SK-N-SH treated with all-trans-retinoic acid at 6 μM for 48 hours (cell line): ENCODE results near the gene SMARCD3.

Experiments
- ATAC-seq: fragments of 200-7000 bp; cut with Tn5 transposase; 3 replicates; pipeline ENCODE4 v1.9.1; 2020; ENCODE audit warnings: mild to moderate bottlenecking, moderate library complexity
- ARNTL ChIP-seq: fragments of 450-650 bp; formaldehyde crosslinking; IDR thresholded peaks from 2 replicates; pipeline ENCODE4 v1.5.0; 2020; ENCODE audit warnings: low read depth, mild to moderate bottlenecking, moderate library complexity, borderline replicate concordance
- BACH2 ChIP-seq: fragments of 250-450 bp; sonication (Bioruptor Pico); IDR thresholded peaks from 2 replicates; pipeline ENCODE4 v1.9.0; 2021; ENCODE audit warnings: mild to moderate bottlenecking, borderline replicate concordance
- CSRNP3 ChIP-seq: fragments of 250-450 bp; sonication (Bioruptor Pico); IDR thresholded peaks from 2 replicates; pipeline ENCODE4 v1.5.1; 2021; ENCODE audit warnings: mild to moderate bottlenecking, moderate library complexity
- ESRRG ChIP-seq: fragments of 250-450 bp; sonication (Bioruptor Pico); IDR thresholded peaks from 2 replicates; pipeline ENCODE4 v1.6.1; 2021; ENCODE audit warnings: mild to moderate bottlenecking
- ISL1 ChIP-seq: fragments of 250-450 bp; sonication (Bioruptor Pico); IDR thresholded peaks from 2 replicates; pipeline ENCODE4 v2.1.2; 2022; ENCODE audit warnings: mild to moderate bottlenecking, moderate library complexity
- OSR1 ChIP-seq: fragments of 250-450 bp; sonication (Bioruptor Pico); IDR thresholded peaks from 2 replicates; pipeline ENCODE4 v1.8.0; 2022; ENCODE audit warnings: moderate library complexity, mild to moderate bottlenecking, inconsistent platforms
- PATZ1 ChIP-seq: fragments of 250-450 bp; sonication (Bioruptor Pico); IDR thresholded peaks from 2 replicates; pipeline ENCODE4 v1.8.0; 2020; ENCODE audit warnings: mild to moderate bottlenecking, moderate library complexity, borderline replicate concordance
- POU6F1 ChIP-seq: fragments of 250-450 bp; sonication (Bioruptor Pico); IDR thresholded peaks from 2 replicates; pipeline ENCODE4 v1.8.0; 2021; ENCODE audit warnings: low read depth, mild to moderate bottlenecking, moderate library complexity, borderline replicate concordance
- PPARA ChIP-seq: fragments of 250-450 bp; sonication (Bioruptor Pico); IDR thresholded peaks from 2 replicates; pipeline ENCODE4 v1.5.0; 2020; ENCODE audit warnings: mild to moderate bottlenecking, borderline replicate concordance
- RARB ChIP-seq: fragments of 250-450 bp; sonication (Bioruptor Pico); IDR thresholded peaks from 2 replicates; pipeline ENCODE4 v1.8.0; 2021; ENCODE audit warnings: mild to moderate bottlenecking, moderate library complexity
- SNAI2 ChIP-seq: fragments of 250-450 bp; sonication (Bioruptor Pico); IDR thresholded peaks from 2 replicates; pipeline ENCODE4 v1.5.0; 2020; ENCODE audit warnings: mild to moderate bottlenecking, moderate library complexity
- TCF4 ChIP-seq: fragments of 250-450 bp; sonication (Bioruptor Pico); IDR thresholded peaks from 2 replicates; pipeline ENCODE4 v1.8.0; 2021; ENCODE audit warnings: mild to moderate bottlenecking, moderate library complexity, borderline replicate concordance
- TSHZ2 ChIP-seq: fragments of 250-450 bp; sonication (Bioruptor Pico); IDR thresholded peaks from 2 replicates; pipeline ENCODE4 v1.5.0; 2020; ENCODE audit warnings: mild to moderate bottlenecking, moderate library complexity
- ZC3H10 ChIP-seq: fragments of 250-450 bp; sonication (Bioruptor Pico); IDR thresholded peaks from 2 replicates; pipeline ENCODE4 v1.5.1; 2021; ENCODE audit warnings: mild to moderate bottlenecking, moderate library complexity
- ZFP30 ChIP-seq: fragments of 450-650 bp; formaldehyde crosslinking; IDR thresholded peaks from 2 replicates; pipeline ENCODE4 v1.5.0; 2022; ENCODE audit warnings: mild to moderate bottlenecking, moderate library complexity
- ZNF565 ChIP-seq: fragments of 450-650 bp; formaldehyde crosslinking; conservative IDR thresholded peaks from 2 replicates; pipeline ENCODE4 v1.5.0; 2020; ENCODE audit warnings: low read depth, mild to moderate bottlenecking, moderate library complexity
- ZNF70 ChIP-seq: fragments of 450-650 bp; formaldehyde crosslinking; IDR thresholded peaks from 2 replicates; pipeline ENCODE4 v1.5.0; 2020; ENCODE audit warnings: mild to moderate bottlenecking, moderate library complexity
- ZNF8 ChIP-seq: fragments of 450-650 bp; formaldehyde crosslinking; IDR thresholded peaks from 2 replicates; pipeline ENCODE4 v1.5.0; 2020; ENCODE audit warnings: mild to moderate bottlenecking, moderate library complexity

The SMARCD3 gene

GRCh38 chr7:151257990-151258389 lies 9.5 kb upstream of the SMARCD3 start (continued):
- no peak for TF ChIP-seq POU6F1 (CRISPR knock-in tag)

- ATAC-seq: no peak
- no peak for TF ChIP-seq CSRNP3 (CRISPR knock-in tag)
- no peak for TF ChIP-seq ESRRG (CRISPR knock-in tag)
- no peak for TF ChIP-seq SNAI2 (CRISPR knock-in tag)
- no peak for TF ChIP-seq ZNF70 (CRISPR knock-in tag)
- TF ChIP-seq ZNF8 (CRISPR knock-in tag): no peak
- no peak for TF ChIP-seq ZC3H10 (CRISPR knock-in tag)
- no peak for TF ChIP-seq PATZ1 (CRISPR knock-in tag)
- TF ChIP-seq ZFP30 (CRISPR knock-in tag): no peak
- no peak for TF ChIP-seq OSR1 (CRISPR knock-in tag)
- TF ChIP-seq TCF4 (CRISPR knock-in tag): no peak
- TF ChIP-seq RARB (CRISPR knock-in tag): no peak
- TF ChIP-seq ZNF565: no peak
Measured at GRCh38 chr7:151256410-151257045, 8.0 kb upstream of the SMARCD3 start.

GRCh38 chr7:151255390-151255789 lies 6.9 kb upstream of the SMARCD3 start:
- TF ChIP-seq ISL1: no peak
- no peak for TF ChIP-seq PPARA (CRISPR knock-in tag)
- no peak for TF ChIP-seq ARNTL (CRISPR knock-in tag)
- TF ChIP-seq PATZ1 (CRISPR knock-in tag): no peak
- TF ChIP-seq POU6F1 (CRISPR knock-in tag): no peak
- TF ChIP-seq ZFP30 (CRISPR knock-in tag): no peak
- no peak for TF ChIP-seq ZNF8 (CRISPR knock-in tag)
- no peak for TF ChIP-seq TSHZ2
- no peak for TF ChIP-seq BACH2 (CRISPR knock-in tag)
- no peak for TF ChIP-seq ZNF565
- TF ChIP-seq ZNF70 (CRISPR knock-in tag): no peak
- ATAC-seq: no peak
